Fibroblast of peridontal ligament (primary cell): ENCODE measurements around the gene NTN5.
"Not testable (repeated sequence)": the region's sequence is repeated elsewhere in the genome, so short reads cannot be mapped to it uniquely, and the experiment has no call there.

Source experiments
- DNase-seq: peaks from one replicate; pipeline ENCODE4 v3.0.0-alpha.2; 2010; ENCODE audit errors: extremely low read depth

Gene NTN5

GRCh38 chr19:48672994-48673393 lies at the start of gene NTN5:
Gene NTN5 (minus strand): TSS chr19:48673017. CDS start chr19:48670986, 2,031 bp downstream.
- DNase-seq, result no peak

- DNase-seq, result no peak
Observed at GRCh38 chr19:48722196-48722708, 49.4 kb upstream of the NTN5 start.

- peak; percentile 99 for DNase-seq
Observed at GRCh38 chr19:48720613-48721296, 47.9 kb upstream of the NTN5 start.

GRCh38 chr19:48720251-48720612 lies 47.4 kb upstream of the NTN5 start:
- no peak for DNase-seq

- DNase-seq, result no peak
Observed at GRCh38 chr19:48719263-48720171, 46.7 kb upstream of the NTN5 start, which contains the start of gene MAMSTR. Gene MAMSTR (minus strand): TSS chr19:48719725. CDS start chr19:48719031, 694 bp downstream.

- no peak for DNase-seq
Observed at GRCh38 chr19:48718711-48719231, 46.0 kb upstream of the NTN5 start.

- not testable (repeated sequence) for DNase-seq
Observed at GRCh38 chr19:48718106-48718505, 45.3 kb upstream of the NTN5 start.

- DNase-seq, result peak; percentile 62
Observed at GRCh38 chr19:48716562-48717291, 43.9 kb upstream of the NTN5 start.

GRCh38 chr19:48715681-48716171 lies 42.9 kb upstream of the NTN5 start:
- no peak for DNase-seq

- no peak for DNase-seq
Observed at GRCh38 chr19:48714759-48715675, 42.2 kb upstream of the NTN5 start.

- peak; percentile 99 for DNase-seq
Observed at GRCh38 chr19:48713864-48714755, 41.3 kb upstream of the NTN5 start.

GRCh38 chr19:48713041-48713863 lies 40.4 kb upstream of the NTN5 start:
- no peak for DNase-seq

- DNase-seq, result no peak
Observed at GRCh38 chr19:48711106-48711662, 38.4 kb upstream of the NTN5 start.

GRCh38 chr19:48708471-48708870 lies 35.7 kb upstream of the NTN5 start:
- DNase-seq, result no peak

GRCh38 chr19:48705431-48705830 lies 32.6 kb upstream of the NTN5 start:
- DNase-seq, result no peak

GRCh38 chr19:48703316-48703715 lies 30.5 kb upstream of the NTN5 start:
- DNase-seq, result no peak

- no peak for DNase-seq
Observed at GRCh38 chr19:48702701-48703100, 29.9 kb upstream of the NTN5 start.

GRCh38 chr19:48698046-48698445 lies 25.2 kb upstream of the NTN5 start:
- DNase-seq, result peak; percentile 69
